H1 (cell line): ENCODE results near the gene SCO1. TPM values are rescaled to one million over a fixed set of nuclear protein-coding genes. Genes with fewer than 3 reads are reported as not detected.

Experiments used
- ATF3 ChIP-seq: IDR thresholded peaks from 2 replicates; pipeline ENCODE4 v1.6.1; 2011; ENCODE audit warnings: low read depth, mild to moderate bottlenecking, low read length; ENCODE audit not compliant: insufficient read depth
- POLR2AphosphoS5 ChIP-seq: IDR thresholded peaks from 2 replicates; pipeline ENCODE4 v1.6.1; 2011; ENCODE audit warnings: low read depth, low read length
- RAD21 ChIP-seq, 2 experiments: IDR thresholded peaks in 1 of 2; conservative IDR thresholded peaks in 1 of 2; 2 replicates each; pipeline ENCODE4 v1.6.1; 2011; ENCODE audit warnings: low read depth in 2 of 2, low read length in 2 of 2, improper control_type of control experiment in 1 of 2, inconsistent platforms in 1 of 2, mild to moderate bottlenecking in 1 of 2, moderate library complexity in 1 of 2
- RXRA ChIP-seq: IDR thresholded peaks from 2 replicates; pipeline ENCODE4 v1.6.1; 2011; ENCODE audit warnings: low read depth, mild to moderate bottlenecking, low read length, moderate library complexity; ENCODE audit not compliant: insufficient read depth
- YY1 ChIP-seq: IDR thresholded peaks from 2 replicates; pipeline ENCODE4 v1.6.1; 2011; ENCODE audit warnings: low read depth, mild to moderate bottlenecking, low read length
- polyA plus RNA-seq, 7 experiments: library from polyadenylated mRNA; depleted of rRNA in 3 of 7; stranded (reverse) in 5 of 7; unstranded in 2 of 7; fragments of >200 nt in 5 of 7; fragments of 200-250 nt in 2 of 7; gene quantifications; 1 replicate in 5 of 7; 2 replicates in 1 of 7; 4 replicates in 1 of 7; pipeline versions ENCODE4 v1.2.1 to v1.2.3, GENCODE V29; 2011 to 2013; ENCODE audit warnings: missing spikeins in 2 of 7, mixed read lengths in 2 of 7
- total RNA-seq: library from RNA; stranded (reverse); fragmentation: NEBNext Ultra II Directional; extraction: Animal tissue kit (Norgen Biotek cat#: 25700); gene quantifications from 2 replicates; pipeline ENCODE4 v1.2.1, GENCODE V29; 2021

SCO1 gene
- total and polyA plus RNA-seq, 2 of the 8 experiments (the other 6 are each of a cell fraction or from before 2014, with no cell fraction given), result 18.7 to 61.8 TPM

GRCh38 chr17:10663231-10663630, 34.1 kb downstream of the SCO1 start (continued):
- no peak for TF ChIP-seq RAD21 (IDR thresholded peaks at IDR 0.05 in 1 of 2, conservative IDR thresholded peaks at IDR 0.05 in 1 of 2; ENCODE audit: low read depth in 2 of 2, low read length in 2 of 2)
- no peak for TF ChIP-seq YY1
- no peak for TF ChIP-seq ATF3
- TF ChIP-seq POLR2AphosphoS5, result no peak
- TF ChIP-seq RXRA, result no peak
